Middle frontal gyrus (tissue), 1 donor: ENCODE data around the gene COQ7.
A peak's percentile ranks its signal among the peaks of the same experiment; 100 is the strongest.

Source experiments
- DNase-seq: peaks from one replicate; pipeline ENCODE4 v3.0.0-alpha.2; 2015; ENCODE audit warnings: low spot score; ENCODE audit errors: extremely low spot score

Gene COQ7

GRCh38 chr16:19112099-19112407, 44.6 kb downstream of the COQ7 start:
- DNase-seq: no peak

GRCh38 chr16:19113577-19114358, 46.4 kb downstream of the COQ7 start, which contains the start of gene ITPRIPL2:
TSS of gene ITPRIPL2 (plus strand) at chr16:19113964. CDS start at chr16:19114462, 498 bp downstream.
- no peak for DNase-seq

- no peak for DNase-seq
These were observed 47.1 kb downstream of the COQ7 start for GRCh38 chr16:19114359-19115147.

- no peak for DNase-seq
These were observed 48.0 kb downstream of the COQ7 start for GRCh38 chr16:19115148-19116021.

GRCh38 chr16:19116711-19117449, 49.5 kb downstream of the COQ7 start:
- no peak for DNase-seq

GRCh38 chr16:19118938-19119431, 51.6 kb downstream of the COQ7 start:
- DNase-seq: peak; percentile 22

- DNase-seq: no peak
These were observed 52.1 kb downstream of the COQ7 start for GRCh38 chr16:19119564-19119963.

- DNase-seq: no peak
These were observed 56.2 kb downstream of the COQ7 start for GRCh38 chr16:19123535-19124178.

GRCh38 chr16:19126300-19126699, 58.9 kb downstream of the COQ7 start:
- DNase-seq: no peak

- DNase-seq: no peak
These were observed 59.8 kb downstream of the COQ7 start for GRCh38 chr16:19127205-19127604.

GRCh38 chr16:19127674-19128131, 60.3 kb downstream of the COQ7 start:
- no peak for DNase-seq

- DNase-seq: no peak
These were observed 61.2 kb downstream of the COQ7 start for GRCh38 chr16:19128454-19129200.
